SKM-1 (cell line): ENCODE results near the gene STOX2.

Source experiments
- DNase-seq: peaks from one replicate; lab custom pipeline; 2025; ENCODE audit not compliant: unreplicated experiment; lab: John Stamatoyannopoulos, UW

STOX2 gene

GRCh38 chr4:183888564-183888963, 16.5 kb upstream of the STOX2 start:
- no peak for DNase-seq

- no peak for DNase-seq
These were observed 15.9 kb upstream of the STOX2 start for GRCh38 chr4:183889190-183889589.

GRCh38 chr4:183897193-183897592, 7.9 kb upstream of the STOX2 start:
- DNase-seq: no peak

- no peak for DNase-seq
These were observed 6.7 kb upstream of the STOX2 start for GRCh38 chr4:183898456-183898855.

GRCh38 chr4:183903021-183903760, 1.9 kb upstream of the STOX2 start:
- DNase-seq: no peak

GRCh38 chr4:183905593-183906488, 734 bp downstream of the STOX2 start:
- DNase-seq: no peak

GRCh38 chr4:183906489-183906738, 1.3 kb downstream of the STOX2 start:
- no peak for DNase-seq

GRCh38 chr4:183906739-183907651, 1.9 kb downstream of the STOX2 start:
- no peak for DNase-seq

- no peak for DNase-seq
These were observed 3.0 kb downstream of the STOX2 start for GRCh38 chr4:183907871-183908683.

- no peak for DNase-seq
These were observed 4.1 kb downstream of the STOX2 start for GRCh38 chr4:183909187-183909586.

GRCh38 chr4:183909801-183910200, 4.7 kb downstream of the STOX2 start:
- no peak for DNase-seq

- no peak for DNase-seq
These were observed 7.5 kb downstream of the STOX2 start for GRCh38 chr4:183912585-183912984.

- no peak for DNase-seq
These were observed 10.9 kb downstream of the STOX2 start for GRCh38 chr4:183915976-183916375.

- no peak for DNase-seq
These were observed 13.6 kb downstream of the STOX2 start for GRCh38 chr4:183918696-183919095.

GRCh38 chr4:183919141-183919540, 14.0 kb downstream of the STOX2 start:
- no peak for DNase-seq

- peak; percentile 21 for DNase-seq
These were observed 15.4 kb downstream of the STOX2 start for GRCh38 chr4:183920512-183920911.

- DNase-seq: no peak
These were observed 16.2 kb downstream of the STOX2 start for GRCh38 chr4:183921335-183921734.

- DNase-seq: no peak
These were observed 19.4 kb downstream of the STOX2 start for GRCh38 chr4:183924362-183925044.

GRCh38 chr4:183926950-183927349, 21.8 kb downstream of the STOX2 start:
- DNase-seq: no peak

- no peak for DNase-seq
These were observed 27.5 kb downstream of the STOX2 start for GRCh38 chr4:183932576-183932975.
